IMR-90 (cell line): ENCODE measurements around the gene MAML2. TPM values are rescaled to one million over a fixed set of nuclear protein-coding genes. Genes with fewer than 3 reads are reported as not detected.

Experiments
- ATAC-seq: fragments of 200-7000 bp; cut with Tn5 transposase; 2 replicates; pipeline ENCODE4 v1.9.1; 2020; ENCODE audit warnings: low read depth, mild to moderate bottlenecking, moderate library complexity
- BruUV-seq: library from RNA; stranded (reverse); fragments of 400-500 nt; replicated peaks from 2 replicates; lab custom pipeline; 2021; lab: Mats Ljungman, UMichigan
- CTCF ChIA-PET: fragments of 300-600 bp; formaldehyde crosslinking; extraction: SDS; loops from one replicate; lab custom pipeline; 2021; ENCODE audit warnings: antibody characterized with exemption; lab: Yijun Ruan, JAX
- POLR2A ChIA-PET: fragments of 300-600 bp; sonication (Branson Sonifier 250); formaldehyde crosslinking; loops from one replicate; lab custom pipeline; 2022; ENCODE audit warnings: antibody characterized with exemption; ENCODE audit not compliant: unreplicated experiment; lab: Charles Lee
- DNase-seq: peaks from one replicate; pipeline ENCODE4 v3.0.0; 2013
- H2AFZ ChIP-seq: replicated peaks from 2 replicates; pipeline ENCODE3; 2013; ENCODE audit warnings: low read length, mild to moderate bottlenecking; ENCODE audit not compliant: poor library complexity
- H2AK5ac ChIP-seq: 2 replicates; pipeline ENCODE4 v1.6.1; 2013; ENCODE audit warnings: low read depth, low read length, inconsistent platforms
- H2AK9ac ChIP-seq: replicated peaks from 2 replicates; pipeline ENCODE3; 2013; ENCODE audit warnings: mild to moderate bottlenecking, low read depth, low read length, moderate library complexity; ENCODE audit not compliant: poor library complexity
- H2BK120ac ChIP-seq: 2 replicates; pipeline ENCODE4 v1.6.1; 2013; ENCODE audit warnings: low read depth, low read length, inconsistent platforms
- H2BK15ac ChIP-seq: 3 replicates; pipeline ENCODE4 v1.6.1; 2013; ENCODE audit warnings: low read depth, low read length, inconsistent platforms
- H2BK20ac ChIP-seq: 2 replicates; pipeline ENCODE4 v1.6.1; 2013; ENCODE audit warnings: low read depth, mild to moderate bottlenecking, inconsistent platforms, low read length, moderate library complexity
- H2BK5ac ChIP-seq: 2 replicates; pipeline ENCODE4 v1.6.1; 2013; ENCODE audit warnings: mild to moderate bottlenecking, low read depth, low read length, inconsistent platforms; ENCODE audit not compliant: poor library complexity, severe bottlenecking
- H3K14ac ChIP-seq: replicated peaks from 2 replicates; pipeline ENCODE4 v1.6.1; 2013; ENCODE audit warnings: low read depth, low read length, inconsistent platforms
- H3K18ac ChIP-seq: 2 replicates; pipeline ENCODE4 v1.6.1; 2013; ENCODE audit warnings: low read depth, low read length, control low read depth
- H3K23ac ChIP-seq: 2 replicates; pipeline ENCODE4 v1.6.1; 2013; ENCODE audit warnings: low read depth, low read length, inconsistent platforms
- H3K27ac ChIP-seq: 2 replicates; pipeline ENCODE4 v1.5.1; 2013; ENCODE audit warnings: mild to moderate bottlenecking, control low read depth, low read length; ENCODE audit not compliant: insufficient read depth
- H3K27me3 ChIP-seq: 2 replicates; pipeline ENCODE4 v1.6.1; 2013; ENCODE audit warnings: low read length; ENCODE audit not compliant: control insufficient read depth, insufficient read depth
- H3K36me3 ChIP-seq: 2 replicates; pipeline ENCODE4 v1.6.1; 2013; ENCODE audit warnings: low read length, mixed read lengths; ENCODE audit not compliant: control insufficient read depth, insufficient read depth
- H3K4ac ChIP-seq: 2 replicates; pipeline ENCODE4 v1.6.1; 2013; ENCODE audit warnings: low read depth, low read length, inconsistent platforms
- H3K4me1 ChIP-seq: 2 replicates; pipeline ENCODE4 v1.6.1; 2013; ENCODE audit warnings: low read length, mixed read lengths; ENCODE audit not compliant: control insufficient read depth, insufficient read depth
- H3K4me2 ChIP-seq: 2 replicates; pipeline ENCODE4 v1.6.1; 2013; ENCODE audit warnings: low read depth, mild to moderate bottlenecking, control low read depth, low read length, moderate library complexity
- H3K4me3 ChIP-seq: 2 replicates; pipeline ENCODE4 v1.5.1; 2013; ENCODE audit warnings: low read depth, mild to moderate bottlenecking, control low read depth, low read length, moderate library complexity; ENCODE audit not compliant: insufficient read depth
- H3K56ac ChIP-seq: 2 replicates; pipeline ENCODE4 v1.6.1; 2013; ENCODE audit warnings: low read length, inconsistent platforms; ENCODE audit not compliant: insufficient read depth; ENCODE audit errors: extremely low read depth
- H3K79me1 ChIP-seq, 2 experiments: 2 replicates each; pipeline ENCODE4 v1.6.1; 2013; ENCODE audit warnings: low read length in 2 of 2, inconsistent platforms in 1 of 2, low read depth in 1 of 2
- H3K9ac ChIP-seq: 2 replicates; pipeline ENCODE4 v1.6.1; 2013; ENCODE audit warnings: low read depth, low read length, control low read depth
- H3K9me1 ChIP-seq: 2 replicates; pipeline ENCODE4 v1.6.1; 2013; ENCODE audit warnings: low read length, inconsistent platforms; ENCODE audit not compliant: insufficient read depth
- H3K9me3 ChIP-seq: 2 replicates; pipeline ENCODE4 v1.6.1; 2013; ENCODE audit warnings: low read length; ENCODE audit not compliant: control insufficient read depth, insufficient read depth
- H4K20me1 ChIP-seq: 2 replicates; pipeline ENCODE4 v1.6.1; 2013; ENCODE audit warnings: low read length, inconsistent platforms; ENCODE audit not compliant: insufficient read depth
- H4K5ac ChIP-seq: 2 replicates; pipeline ENCODE4 v1.6.1; 2013; ENCODE audit warnings: mild to moderate bottlenecking, low read depth, low read length, control low read depth
- H4K8ac ChIP-seq, 2 experiments: 2 replicates each; pipeline ENCODE4 v1.6.1; 2013; ENCODE audit warnings: low read depth in 2 of 2, low read length in 2 of 2, control low read depth in 1 of 2, inconsistent platforms in 1 of 2
- H4K91ac ChIP-seq: 2 replicates; pipeline ENCODE4 v1.6.1; 2013; ENCODE audit warnings: low read depth, low read length, inconsistent platforms; ENCODE audit not compliant: insufficient read depth
- ELK1 ChIP-seq: fragments of 150-350 bp; IDR thresholded peaks from 2 replicates; pipeline ENCODE4 v1.6.1; 2016; ENCODE audit warnings: low read depth, mild to moderate bottlenecking, low read length, moderate library complexity, borderline replicate concordance
- FOS ChIP-seq: fragments of 150-350 bp; IDR thresholded peaks from 2 replicates; pipeline ENCODE4 v1.6.1; 2016; ENCODE audit warnings: low read depth, low read length
- NFE2L2 ChIP-seq: fragments of 150-350 bp; IDR thresholded peaks from 2 replicates; pipeline ENCODE4 v1.6.1; 2016; ENCODE audit warnings: low read depth, mild to moderate bottlenecking, low read length
- RCOR1 ChIP-seq: IDR thresholded peaks from 2 replicates; pipeline ENCODE4 v1.6.1; 2012; ENCODE audit warnings: mild to moderate bottlenecking, low read length, improper control_type of control experiment; ENCODE audit not compliant: insufficient replicate concordance
- SMC3 ChIP-seq: fragments of 150-350 bp; IDR thresholded peaks from 2 replicates; pipeline ENCODE4 v1.6.1; 2016; ENCODE audit warnings: low read depth, mild to moderate bottlenecking, antibody characterized with exemption, low read length, moderate library complexity
- USF2 ChIP-seq: fragments of 150-350 bp; IDR thresholded peaks from 2 replicates; pipeline ENCODE4 v1.6.1; 2017; ENCODE audit warnings: mild to moderate bottlenecking, antibody characterized with exemption, low read length, low read depth
- dilution Hi-C: fragments of 300-500 bp; cut with HindIII; formaldehyde crosslinking; loops from one replicate; pipeline ENCODE4 v1.14.3; 2018; ENCODE audit warnings: low sequenced_read_pairs; ENCODE audit not compliant: unreplicated experiment
- in situ Hi-C: fragments of 300-500 bp; cut with MboI; formaldehyde crosslinking; loops from 3 replicates; pipeline ENCODE4 v1.14.3; 2019; ENCODE audit warnings: low sequenced_read_pairs, inconsistent platforms, mixed read lengths
- intact Hi-C: fragments of 100-400 bp; cut with micrococcal nuclease; formaldehyde crosslinking; loops from 2 replicates; pipeline ENCODE4 v1.10.0; 2022
- polyA plus RNA-seq, 3 experiments: library from polyadenylated mRNA; depleted of rRNA; stranded (reverse); fragments of >200 nt; gene quantifications; 2 replicates each; pipeline ENCODE4 v1.2.3, GENCODE V29; 2012; ENCODE audit warnings: low replicate concordance in 1 of 3
- total RNA-seq: library from RNA; depleted of rRNA; stranded (reverse); fragments of >200 nt; gene quantifications from 2 replicates; pipeline ENCODE4 v1.2.3, GENCODE V29; 2012

Gene MAML2
- total and polyA plus RNA-seq, 2 of the 4 experiments (the other 2 are of a cell fraction), result 15.0 to 19.5 TPM

- Histone ChIP-seq H2AK9ac (no peak overlapping the region), H2BK5ac (peak overlapping the region; percentile 40), H3K36me3 (no peaks in the 10 kb centered on the region; the same call in 1 of the 2 replicates), H2AK5ac (no peak overlapping the region), H3K23ac (no peak overlapping the region), H3K4ac (0 out of 2 replicates have a peak overlapping the region, but pooled peaks have one; percentile 28), H3K18ac (peak overlapping the region; percentile 31; the same call in 1 of the 2 replicates), H3K9me3 (no peaks in the 10 kb centered on the region), H2AFZ (no peak overlapping the region), H3K4me3 (no peak overlapping the region), H3K14ac (peak overlapping the region; percentile 48), H4K5ac (no peak overlapping the region; the same call in 1 of the 2 replicates), H2BK20ac (peak overlapping the region; percentile 9; the same call in 1 of the 2 replicates), H3K27me3 (no peaks in the 10 kb centered on the region), H4K20me1 (peaks cover 3% of the 10 kb centered on the region; the same call in 1 of the 2 replicates), H3K4me2 (peak overlapping the region; percentile 42; the same call in 1 of the 2 replicates), H3K4me1 (peaks cover 17% of the 10 kb centered on the region), H3K79me1 (peaks cover 22 to 53% of the 10 kb centered on the region in 2 experiments), H3K27ac (no peak overlapping the region), H4K8ac (no peak overlapping the region), H2BK120ac (no peak overlapping the region), H2BK15ac (0 out of 3 replicates have a peak overlapping the region, but pooled peaks have one; percentile 8), H3K9ac (no peak overlapping the region), H4K91ac (no peak overlapping the region), H3K9me1 (peaks cover 10% of the 10 kb centered on the region), H3K56ac (no peak overlapping the region)
- ChIA-PET POLR2A (no interaction called here), CTCF (interaction anchor here (1.8 kb wide), 1 partner anchor 281 kb away, joined by 6 read pairs; the partner anchor contains the start of gene MAML2)
- no peak for TF ChIP-seq RCOR1
- no peak for TF ChIP-seq USF2
- no peak for TF ChIP-seq NFE2L2
- TF ChIP-seq FOS, result no peak
- TF ChIP-seq ELK1, result no peak
- no peak for TF ChIP-seq SMC3
- DNase-seq (peak; percentile 51), ATAC-seq (peak; percentile 48; the same call in 1 of the 2 replicates)
- no TSS peak for BruUV-seq
- intact Hi-C loops, result no loop called here
- dilution Hi-C loops, result no loop called here
- in situ Hi-C loops, result no loop called here
These were observed 280.9 kb downstream of the MAML2 start for GRCh38 chr11:96062134-96062533.
